ENCODE measurements around the gene SLC4A5. TPM values are rescaled to one million over a fixed set of nuclear protein-coding genes. Genes with fewer than 3 reads are reported as not detected.

SLC4A5 gene
- total RNA-seq, 1 donor from 2014 or later: 4.1 TPM

GRCh38 chr2:74381751-74382150 is 38.5 kb upstream of the SLC4A5 start:
- Mint-ChIP-seq H3K4me1 (ENCODE audit: low read depth) (peaks cover 11% of the 10 kb centered on the region), H3K27ac (no peak overlapping the region), H3K9me3 (ENCODE audit: low read depth) (no peaks in the 10 kb centered on the region), H3K4me3 (ENCODE audit: low read depth) (no peak overlapping the region), H3K36me3 (ENCODE audit: insufficient read depth) (peaks cover 4% of the 10 kb centered on the region), H3K27me3 (no peaks in the 10 kb centered on the region)
- no peak for DNase-seq (ENCODE audit: low spot score, unreplicated experiment)
- no peak for TF ChIP-seq CTCF (IDR thresholded peaks at IDR 0.05; ENCODE audit: unreplicated experiment)

- peaks cover 12% of the 10 kb centered on the region for H3K4me1 Mint-ChIP-seq (ENCODE audit: low read depth)
- H3K27ac Mint-ChIP-seq: peak within 1 kb of the TSS; percentile 82
- no peak for DNase-seq (ENCODE audit: low spot score, unreplicated experiment)
- no peaks in the 10 kb centered on the region for H3K9me3 Mint-ChIP-seq (ENCODE audit: low read depth)
- peaks cover 4% of the 10 kb centered on the region for H3K36me3 Mint-ChIP-seq (ENCODE audit: insufficient read depth)
- H3K4me3 Mint-ChIP-seq (ENCODE audit: low read depth): no peak within 1 kb of the TSS
- H3K27me3 Mint-ChIP-seq: no peaks in the 10 kb centered on the region
- TF ChIP-seq CTCF (IDR thresholded peaks at IDR 0.05; ENCODE audit: unreplicated experiment): no peak
Measured at GRCh38 chr2:74379851-74380789, 36.9 kb upstream of the SLC4A5 start, which contains the start of gene DCTN1. DCTN1 (minus strand) TSS chr2:74380311; CDS start chr2:74380037, 274 bp downstream.

GRCh38 chr2:74378007-74378406 is 34.8 kb upstream of the SLC4A5 start:
- Mint-ChIP-seq H3K9me3 (ENCODE audit: low read depth) (no peaks in the 10 kb centered on the region), H3K4me3 (ENCODE audit: low read depth) (no peak overlapping the region), H3K36me3 (ENCODE audit: insufficient read depth) (peaks cover 4% of the 10 kb centered on the region), H3K4me1 (ENCODE audit: low read depth) (peaks cover 29% of the 10 kb centered on the region), H3K27ac (no peak overlapping the region), H3K27me3 (no peaks in the 10 kb centered on the region)
- no peak for TF ChIP-seq CTCF (IDR thresholded peaks at IDR 0.05; ENCODE audit: unreplicated experiment)
- no peak for DNase-seq (ENCODE audit: low spot score, unreplicated experiment)

- H3K27me3 Mint-ChIP-seq: no peaks in the 10 kb centered on the region
- no peaks in the 10 kb centered on the region for H3K9me3 Mint-ChIP-seq (ENCODE audit: low read depth)
- H3K36me3 Mint-ChIP-seq (ENCODE audit: insufficient read depth): peaks cover 8% of the 10 kb centered on the region
- H3K4me1 Mint-ChIP-seq (ENCODE audit: low read depth): peaks cover 28% of the 10 kb centered on the region
- DNase-seq (ENCODE audit: low spot score, unreplicated experiment): no peak
- TF ChIP-seq CTCF (IDR thresholded peaks at IDR 0.05; ENCODE audit: unreplicated experiment): no peak
- H3K27ac Mint-ChIP-seq: no peak overlapping the region
- H3K4me3 Mint-ChIP-seq (ENCODE audit: low read depth): no peak overlapping the region
Measured at GRCh38 chr2:74375838-74376237, 32.6 kb upstream of the SLC4A5 start.

- DNase-seq (ENCODE audit: low spot score, unreplicated experiment): peak; percentile 65
Measured at GRCh38 chr2:74374509-74375205, 31.4 kb upstream of the SLC4A5 start.

More at GRCh38 chr2:74374509-74375205, 31.4 kb upstream of the SLC4A5 start:
- Mint-ChIP-seq H3K27ac (peak overlapping the region; percentile 73), H3K4me3 (ENCODE audit: low read depth) (peak overlapping the region; percentile 81), H3K9me3 (ENCODE audit: low read depth) (no peaks in the 10 kb centered on the region), H3K27me3 (no peaks in the 10 kb centered on the region), H3K36me3 (ENCODE audit: insufficient read depth) (peaks cover 14% of the 10 kb centered on the region), H3K4me1 (ENCODE audit: low read depth) (peaks cover 19% of the 10 kb centered on the region)
- no peak for TF ChIP-seq CTCF (IDR thresholded peaks at IDR 0.05; ENCODE audit: unreplicated experiment)
